GM12801 (cell line): ENCODE measurements around the gene WASF3.

Experiments
- CTCF ChIP-seq: IDR thresholded peaks from one replicate; pipeline ENCODE4 v1.5.1; 2011; ENCODE audit warnings: control low read depth; ENCODE audit not compliant: insufficient read length; ENCODE audit errors: extremely low read depth

Gene WASF3

GRCh38 chr13:26614721-26615120, 57.2 kb downstream of the WASF3 start:
- TF ChIP-seq CTCF: no peak

DNA sequence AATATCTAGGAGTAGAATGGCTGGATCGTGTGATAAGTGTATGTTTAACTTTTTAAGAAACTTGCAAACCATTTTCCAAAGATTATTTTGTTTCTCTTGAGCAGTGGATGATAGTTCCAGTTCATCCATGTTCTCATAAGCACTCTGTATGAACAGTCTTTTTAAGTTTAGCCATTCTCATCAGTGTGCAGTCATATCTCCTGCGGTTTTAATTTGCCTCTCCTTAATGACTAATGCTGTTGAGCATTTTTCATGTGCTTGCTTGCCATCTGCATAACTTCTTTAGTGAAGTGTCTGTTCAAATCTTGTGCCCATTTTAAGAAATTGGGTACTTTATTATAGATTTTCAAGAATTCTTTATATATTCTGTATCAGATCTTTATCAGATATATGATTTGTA, 58.6 kb downstream of the WASF3 start:
- TF ChIP-seq CTCF: no peak

DNA sequence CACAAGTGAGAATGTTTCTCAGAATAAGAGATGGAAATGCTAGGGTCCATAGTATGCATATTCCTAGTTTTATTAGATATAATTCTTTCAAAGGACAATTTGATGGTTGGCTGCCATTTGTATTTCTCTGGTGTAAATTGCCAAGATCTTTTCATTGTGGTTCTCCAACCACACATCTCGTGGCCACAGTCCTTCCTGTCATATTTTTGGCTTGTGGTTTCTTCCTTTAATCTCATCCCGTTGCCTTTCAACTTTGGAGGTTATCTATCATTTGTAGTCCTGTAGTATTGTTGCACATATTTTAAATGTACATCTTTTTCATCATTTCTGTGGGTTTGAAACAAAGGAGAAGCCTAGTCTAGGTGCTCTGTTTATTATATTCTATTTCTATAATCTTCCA, 61.2 kb downstream of the WASF3 start:
- no peak for TF ChIP-seq CTCF

GRCh38 chr13:26619358-26619757, 61.9 kb downstream of the WASF3 start:
- TF ChIP-seq CTCF: no peak

- TF ChIP-seq CTCF: no peak
Observed at GRCh38 chr13:26621731-26622401, 64.4 kb downstream of the WASF3 start.

- no peak for TF ChIP-seq CTCF
Observed at GRCh38 chr13:26623125-26623524, 65.6 kb downstream of the WASF3 start.

- TF ChIP-seq CTCF: no peak
Observed at GRCh38 chr13:26624572-26624971, 67.1 kb downstream of the WASF3 start.
